Neutrophil (primary cell): ENCODE results near the gene MRPL32.

ENCODE experiments used
- H3K27ac ChIP-seq: fragments of 200-600 bp; sonication (generic); 2 replicates; pipeline ENCODE4 v1.5.1; 2016; ENCODE audit warnings: mild to moderate bottlenecking, moderate library complexity
- H3K27me3 ChIP-seq: fragments of 200-600 bp; sonication (generic); 2 replicates; pipeline ENCODE4 v1.6.0; 2016; ENCODE audit warnings: mild to moderate bottlenecking
- H3K36me3 ChIP-seq: fragments of 200-600 bp; sonication (generic); 2 replicates; pipeline ENCODE4 v1.5.1; 2017
- H3K4me1 ChIP-seq, 2 experiments: fragments of 200-600 bp in 1 of 2; sonication (generic) in 1 of 2; 1 replicate in 1 of 2; 2 replicates in 1 of 2; pipeline versions ENCODE4 v1.5.1 to v1.6.1; 2013 to 2016; ENCODE audit warnings: low read depth in 1 of 2, low read length in 1 of 2, mild to moderate bottlenecking in 1 of 2, moderate library complexity in 1 of 2; ENCODE audit not compliant: control insufficient read depth in 1 of 2, insufficient read depth in 1 of 2
- H3K4me3 ChIP-seq, 2 experiments: fragments of 200-600 bp in 1 of 2; sonication (generic) in 1 of 2; 1 replicate in 1 of 2; 2 replicates in 1 of 2; pipeline ENCODE4 v1.5.1; 2013 to 2016; ENCODE audit warnings: low read depth in 1 of 2, low read length in 1 of 2, mild to moderate bottlenecking in 1 of 2, moderate library complexity in 1 of 2
- H3K9me3 ChIP-seq: fragments of 200-600 bp; sonication (generic); 2 replicates; pipeline ENCODE4 v1.5.1; 2016
- CTCF ChIP-seq: fragments of 200-600 bp; sonication (generic); IDR thresholded peaks from 2 replicates; pipeline ENCODE4 v1.5.1; 2016; ENCODE audit warnings: antibody characterized with exemption

MRPL32 gene

DNA sequence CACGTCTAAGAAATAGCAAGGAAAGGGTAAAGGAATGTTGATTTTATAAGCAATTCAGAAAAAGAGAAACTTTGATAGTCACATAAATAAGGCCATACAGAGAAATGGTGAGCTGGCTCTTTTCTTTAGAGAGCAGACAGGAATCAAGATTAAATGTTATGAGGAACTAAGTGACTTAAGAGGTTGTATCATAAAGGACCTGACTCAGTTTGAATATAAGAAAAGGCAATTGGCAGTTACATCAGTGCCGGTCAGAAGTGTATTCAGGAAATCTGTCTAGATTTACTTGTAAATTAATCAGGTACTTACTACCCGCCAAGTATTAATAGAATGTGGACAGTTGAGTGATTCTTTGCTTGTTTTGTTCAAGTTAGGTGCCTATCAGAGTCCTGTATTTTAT is 2.1 kb downstream of the MRPL32 start:
- peaks cover 34 to 42% of the 10 kb centered on the region in 2 experiments for H3K4me1 ChIP-seq
- H3K36me3 ChIP-seq, result peaks cover 17% of the 10 kb centered on the region
- no peak for TF ChIP-seq CTCF
- H3K4me3 ChIP-seq, result no peak overlapping the region
- no peaks in the 10 kb centered on the region for H3K9me3 ChIP-seq
- H3K27me3 ChIP-seq, result no peaks in the 10 kb centered on the region
- no peak overlapping the region for H3K27ac ChIP-seq

GRCh38 chr7:42935861-42936260 is 3.7 kb downstream of the MRPL32 start:
- H3K27ac ChIP-seq, result no peak overlapping the region
- peaks cover 18 to 27% of the 10 kb centered on the region in 2 experiments for H3K4me1 ChIP-seq
- no peaks in the 10 kb centered on the region for H3K27me3 ChIP-seq
- no peak overlapping the region for H3K4me3 ChIP-seq
- no peaks in the 10 kb centered on the region for H3K9me3 ChIP-seq
- peaks cover 17% of the 10 kb centered on the region for H3K36me3 ChIP-seq
- TF ChIP-seq CTCF, result no peak

- peaks cover 17% of the 10 kb centered on the region for H3K36me3 ChIP-seq
- peaks cover 3% of the 10 kb centered on the region in 2 experiments for H3K4me1 ChIP-seq
- H3K27me3 ChIP-seq, result no peaks in the 10 kb centered on the region
- no peaks in the 10 kb centered on the region for H3K9me3 ChIP-seq
- no peak overlapping the region for H3K4me3 ChIP-seq
- no peak for TF ChIP-seq CTCF
- no peak overlapping the region for H3K27ac ChIP-seq
Measured at GRCh38 chr7:42939457-42940240, 7.5 kb downstream of the MRPL32 start.

GRCh38 chr7:42940985-42941847 is 9.0 kb downstream of the MRPL32 start:
- TF ChIP-seq CTCF, result peak; percentile 76
- H3K4me3 ChIP-seq, result no peak overlapping the region

GRCh38 chr7:42945821-42946626 is 13.8 kb downstream of the MRPL32 start:
- Histone ChIP-seq H3K36me3 (no peaks in the 10 kb centered on the region), H3K4me3 (no peak overlapping the region), H3K27ac (no peak overlapping the region), H3K27me3 (no peaks in the 10 kb centered on the region), H3K9me3 (no peaks in the 10 kb centered on the region), H3K4me1 (peaks cover 0 to 3% of the 10 kb centered on the region in 2 experiments)
- TF ChIP-seq CTCF, result no peak

More at GRCh38 chr7:42940985-42941847, 9.0 kb downstream of the MRPL32 start:
- Histone ChIP-seq H3K4me1 (peaks cover 1 to 3% of the 10 kb centered on the region in 2 experiments), H3K9me3 (no peaks in the 10 kb centered on the region), H3K27me3 (no peaks in the 10 kb centered on the region), H3K36me3 (peaks cover 10% of the 10 kb centered on the region), H3K27ac (no peak overlapping the region)
